ENCODE results near the gene ATP13A4.

DNA sequence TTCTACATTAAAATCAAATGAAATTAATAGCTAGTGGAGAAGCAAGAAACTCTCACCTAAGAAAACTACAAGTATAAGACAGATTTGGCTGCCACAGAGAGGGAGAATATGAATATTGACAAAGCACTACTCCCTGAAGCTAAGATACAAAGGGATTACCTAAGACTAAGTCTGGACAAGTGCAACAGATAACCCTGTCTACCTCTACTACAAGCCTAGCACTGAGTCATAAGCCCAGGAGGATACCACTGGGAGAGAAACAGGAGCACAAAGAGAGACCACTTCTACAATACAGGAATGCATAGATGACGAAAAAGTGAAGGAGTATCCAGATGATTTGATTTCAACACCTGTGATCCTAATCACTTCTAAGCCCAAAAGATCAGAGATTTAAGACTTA, 10.4 kb downstream of the ATP13A4 start:
- no peak for TF ChIP-seq ZFP3 (CRISPR knock-in tag; IDR thresholded peaks at IDR 0.05)
- no peak for TF ChIP-seq SNAI2 (CRISPR knock-in tag; IDR thresholded peaks at IDR 0.05)
- no peak for TF ChIP-seq ZFP30 (CRISPR knock-in tag; IDR thresholded peaks at IDR 0.05)
- TF ChIP-seq ZNF70 (CRISPR knock-in tag; IDR thresholded peaks at IDR 0.05) = no peak
- TF ChIP-seq GLIS3 (CRISPR knock-in tag; IDR thresholded peaks at IDR 0.05) = no peak
- TF ChIP-seq OSR1 (CRISPR knock-in tag; IDR thresholded peaks at IDR 0.05) = no peak
- TF ChIP-seq, protein P1, sequence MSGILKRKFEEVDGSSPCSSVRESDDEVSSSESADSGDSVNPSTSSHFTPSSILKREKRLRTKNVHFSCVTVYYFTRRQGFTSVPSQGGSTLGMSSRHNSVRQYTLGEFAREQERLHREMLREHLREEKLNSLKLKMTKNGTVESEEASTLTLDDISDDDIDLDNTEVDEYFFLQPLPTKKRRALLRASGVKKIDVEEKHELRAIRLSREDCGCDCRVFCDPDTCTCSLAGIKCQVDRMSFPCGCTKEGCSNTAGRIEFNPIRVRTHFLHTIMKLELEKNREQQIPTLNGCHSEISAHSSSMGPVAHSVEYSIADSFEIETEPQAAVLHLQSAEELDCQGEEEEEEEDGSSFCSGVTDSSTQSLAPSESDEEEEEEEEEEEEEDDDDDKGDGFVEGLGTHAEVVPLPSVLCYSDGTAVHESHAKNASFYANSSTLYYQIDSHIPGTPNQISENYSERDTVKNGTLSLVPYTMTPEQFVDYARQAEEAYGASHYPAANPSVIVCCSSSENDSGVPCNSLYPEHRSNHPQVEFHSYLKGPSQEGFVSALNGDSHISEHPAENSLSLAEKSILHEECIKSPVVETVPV (CRISPR knock-in tag; IDR thresholded peaks at IDR 0.05) = no peak
- TF ChIP-seq, protein P2, sequence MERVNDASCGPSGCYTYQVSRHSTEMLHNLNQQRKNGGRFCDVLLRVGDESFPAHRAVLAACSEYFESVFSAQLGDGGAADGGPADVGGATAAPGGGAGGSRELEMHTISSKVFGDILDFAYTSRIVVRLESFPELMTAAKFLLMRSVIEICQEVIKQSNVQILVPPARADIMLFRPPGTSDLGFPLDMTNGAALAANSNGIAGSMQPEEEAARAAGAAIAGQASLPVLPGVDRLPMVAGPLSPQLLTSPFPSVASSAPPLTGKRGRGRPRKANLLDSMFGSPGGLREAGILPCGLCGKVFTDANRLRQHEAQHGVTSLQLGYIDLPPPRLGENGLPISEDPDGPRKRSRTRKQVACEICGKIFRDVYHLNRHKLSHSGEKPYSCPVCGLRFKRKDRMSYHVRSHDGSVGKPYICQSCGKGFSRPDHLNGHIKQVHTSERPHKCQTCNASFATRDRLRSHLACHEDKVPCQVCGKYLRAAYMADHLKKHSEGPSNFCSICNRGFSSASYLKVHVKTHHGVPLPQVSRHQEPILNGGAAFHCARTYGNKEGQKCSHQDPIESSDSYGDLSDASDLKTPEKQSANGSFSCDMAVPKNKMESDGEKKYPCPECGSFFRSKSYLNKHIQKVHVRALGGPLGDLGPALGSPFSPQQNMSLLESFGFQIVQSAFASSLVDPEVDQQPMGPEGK (CRISPR knock-in tag; IDR thresholded peaks at IDR 0.05; ENCODE audit: borderline replicate concordance) = no peak
- TF ChIP-seq POU6F1 (CRISPR knock-in tag; IDR thresholded peaks at IDR 0.05; ENCODE audit: borderline replicate concordance, low read depth) = no peak
- no peak for TF ChIP-seq RARB (CRISPR knock-in tag; IDR thresholded peaks at IDR 0.05)
